ENCODE measurements around the gene CLEC14A.

- TF ChIP-seq, protein P1, sequence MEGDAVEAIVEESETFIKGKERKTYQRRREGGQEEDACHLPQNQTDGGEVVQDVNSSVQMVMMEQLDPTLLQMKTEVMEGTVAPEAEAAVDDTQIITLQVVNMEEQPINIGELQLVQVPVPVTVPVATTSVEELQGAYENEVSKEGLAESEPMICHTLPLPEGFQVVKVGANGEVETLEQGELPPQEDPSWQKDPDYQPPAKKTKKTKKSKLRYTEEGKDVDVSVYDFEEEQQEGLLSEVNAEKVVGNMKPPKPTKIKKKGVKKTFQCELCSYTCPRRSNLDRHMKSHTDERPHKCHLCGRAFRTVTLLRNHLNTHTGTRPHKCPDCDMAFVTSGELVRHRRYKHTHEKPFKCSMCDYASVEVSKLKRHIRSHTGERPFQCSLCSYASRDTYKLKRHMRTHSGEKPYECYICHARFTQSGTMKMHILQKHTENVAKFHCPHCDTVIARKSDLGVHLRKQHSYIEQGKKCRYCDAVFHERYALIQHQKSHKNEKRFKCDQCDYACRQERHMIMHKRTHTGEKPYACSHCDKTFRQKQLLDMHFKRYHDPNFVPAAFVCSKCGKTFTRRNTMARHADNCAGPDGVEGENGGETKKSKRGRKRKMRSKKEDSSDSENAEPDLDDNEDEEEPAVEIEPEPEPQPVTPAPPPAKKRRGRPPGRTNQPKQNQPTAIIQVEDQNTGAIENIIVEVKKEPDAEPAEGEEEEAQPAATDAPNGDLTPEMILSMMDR (conservative IDR thresholded peaks at IDR 0.05 in 1 of 2, IDR thresholded peaks at IDR 0.05 in 1 of 2; ENCODE audit: low read depth in 1 of 2, low read length in 2 of 2): no peak
- TF ChIP-seq EZH2 (IDR thresholded peaks at IDR 0.05; ENCODE audit: low read length, missing control alignments): no peak
These were observed 42.9 kb downstream of the CLEC14A start for GRCh38 chr14:38213001-38213400.

All from fibroblast of lung (primary cell).